Activated effector memory CD4-positive, alpha-beta T cell treated with Interleukin-2 at 50 U/mL for 16 hours (primary cell): ENCODE data around the gene EGFR.

Experiments used
- DNase-seq: peaks from one replicate; pipeline ENCODE4 v3.0.0-alpha.2; 2020

Gene EGFR

GRCh38 chr7:55255496-55256445 is 237.0 kb downstream of the EGFR start:
- DNase-seq = peak; percentile 61

- no peak for DNase-seq
Measured at GRCh38 chr7:55258631-55259030, 239.8 kb downstream of the EGFR start.

- DNase-seq = no peak
Measured at GRCh38 chr7:55260171-55260570, 241.4 kb downstream of the EGFR start.

DNA sequence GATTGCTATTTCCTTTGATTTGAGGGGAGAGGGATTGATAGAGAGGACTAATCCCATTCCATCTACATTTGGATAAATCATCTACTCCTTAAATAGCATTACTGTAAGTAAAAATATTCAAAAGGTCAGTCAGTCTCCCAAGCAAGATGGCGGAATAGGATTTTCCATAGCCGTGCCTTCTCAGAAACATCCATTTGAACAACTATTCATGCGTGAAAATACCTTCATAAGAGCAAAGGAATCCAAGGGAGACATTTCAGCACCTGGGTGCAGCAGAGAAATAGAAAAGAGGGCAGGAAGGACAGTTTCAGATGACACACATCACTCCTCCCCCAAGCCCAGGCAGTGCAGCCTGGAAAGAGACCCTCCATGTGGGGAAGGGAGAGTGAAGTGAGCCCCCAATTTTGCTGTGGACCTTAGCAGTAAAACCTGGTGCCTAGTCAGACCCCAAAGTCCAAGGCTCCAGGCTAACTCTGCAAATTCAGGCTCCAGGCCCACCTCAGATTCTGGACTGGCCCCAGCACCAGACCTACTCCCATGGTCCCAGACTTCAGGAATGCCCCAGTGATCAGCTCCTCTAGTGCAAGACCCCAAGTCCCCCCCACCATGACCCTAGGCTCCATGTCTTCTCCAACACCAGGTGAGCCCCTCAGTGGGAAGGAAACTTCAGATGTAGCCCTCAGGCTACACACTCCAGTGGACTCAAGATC is 242.0 kb downstream of the EGFR start:
- DNase-seq = no peak
